ENCODE data around the gene HIP1R. TPM values are rescaled to one million over a fixed set of nuclear protein-coding genes. Genes with fewer than 3 reads are reported as not detected.

The HIP1R gene
- polyA plus RNA-seq, 4 donors = 56.4 to 110 (median 83.4) TPM

Other genes starting within 250 kb of the HIP1R start
- under 1 TPM; 0.27 to 0.59 (median 0.49) TPM for gene HCAR2, start 132.1 kb upstream of the HIP1R start, polyA plus RNA-seq (ENCODE audit: insufficient read length in 4 of 4)
- under 1 TPM; 0.14 to 0.56 (median 0.34) TPM for gene HCAR3, start 118.6 kb upstream of the HIP1R start, polyA plus RNA-seq (ENCODE audit: insufficient read length in 4 of 4)
- gene HCAR1, start 104.6 kb upstream of the HIP1R start, polyA plus RNA-seq (ENCODE audit: insufficient read length in 4 of 4) = 1 to 10 TPM; 2.0 to 3.6 (median 2.6) TPM
- 100 to 1,000 TPM in 1 of 4 donors, 10 to 100 TPM in 3; 85.1 to 111 (median 92.8) TPM for gene DENR, start 82.6 kb upstream of the HIP1R start, polyA plus RNA-seq (ENCODE audit: insufficient read length in 4 of 4)
- under 1 TPM; 0.41 to 0.49 (median 0.46) TPM for gene CCDC62, start 60.9 kb upstream of the HIP1R start, polyA plus RNA-seq (ENCODE audit: insufficient read length in 4 of 4)
- 10 to 100 TPM; 22.4 to 27.7 (median 26.4) TPM for gene VPS37B, start 60.7 kb downstream of the HIP1R start, polyA plus RNA-seq (ENCODE audit: insufficient read length in 4 of 4)
- gene ABCB9, start 131.0 kb downstream of the HIP1R start, polyA plus RNA-seq (ENCODE audit: insufficient read length in 4 of 4) = 1 to 10 TPM; 4.8 to 9.4 (median 7.5) TPM
- 10 to 100 TPM; 12.9 to 22.5 (median 18.4) TPM for gene OGFOD2, start 139.8 kb downstream of the HIP1R start, polyA plus RNA-seq (ENCODE audit: insufficient read length in 4 of 4)
- 100 to 1,000 TPM; 166 to 237 (median 192) TPM for gene ARL6IP4, start 145.2 kb downstream of the HIP1R start, polyA plus RNA-seq (ENCODE audit: insufficient read length in 4 of 4)